ENCODE results near the gene CD2AP.

- TF ChIP-seq POLR2A (IDR thresholded peaks at IDR 0.05) (no peak), CTCF (IDR thresholded peaks at IDR 0.05) (no peak), EP300 (IDR thresholded peaks at IDR 0.05; ENCODE audit: low read depth) (no peak)
Observed at GRCh38 chr6:47447722-47448121, 29.9 kb upstream of the CD2AP start.

All from transverse colon (tissue), 3 donors.